Measurements from ENCODE around the gene SURF4. TPM values are rescaled to one million over a fixed set of nuclear protein-coding genes. Genes with fewer than 3 reads are reported as not detected.

The SURF4 gene
- total RNA-seq, 1 experiment from 2014 or later, result 134 TPM

DNA sequence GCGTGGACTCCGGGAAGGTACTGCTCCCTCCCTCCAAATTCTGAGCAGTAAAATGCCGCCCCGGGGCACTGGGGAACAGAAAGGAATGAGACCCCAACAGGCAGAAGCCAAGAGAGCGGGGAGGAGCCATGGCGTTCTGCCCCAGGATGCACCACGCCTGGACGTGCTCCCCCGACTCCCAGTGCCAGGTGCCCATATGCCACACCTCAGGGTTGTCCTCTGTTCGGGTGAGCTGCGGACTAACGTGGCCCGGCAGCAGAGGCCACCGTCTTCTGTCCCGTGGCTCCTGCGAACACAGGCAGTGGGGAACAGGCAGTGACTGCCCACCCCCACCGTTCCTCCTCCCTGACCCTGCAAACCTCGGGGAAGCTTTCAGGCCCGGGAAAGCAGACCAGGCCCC lies 44.6 kb downstream of the SURF4 start:
- Histone ChIP-seq H3K36me3 (ENCODE audit: control insufficient read depth in 1 of 2, insufficient read depth in 2 of 2, low read length in 2 of 2) (peaks cover 34 to 42% of the 10 kb centered on the region in 2 experiments; a peak in 3 of 4 replicates), H3K27ac (ENCODE audit: low read depth, low read length) (no peak overlapping the region), H2AFZ (ENCODE audit: low read depth, low read length, poor library complexity, severe bottlenecking) (no peak overlapping the region), H3K9ac (ENCODE audit: low read length) (no peak overlapping the region), H3K4me2 (ENCODE audit: low read length) (no peak overlapping the region), H3K9me2 (ENCODE audit: insufficient read depth) (no peaks in the 10 kb centered on the region), H4K20me1 (ENCODE audit: insufficient read depth) (no peaks in the 10 kb centered on the region; the same call in 1 of the 2 replicates), H3K9me3 (ENCODE audit: control insufficient read depth in 1 of 2, insufficient read depth in 1 of 2, low read depth in 1 of 2, low read length in 2 of 2) (no peaks in the 10 kb centered on the region), H3K27me3 (ENCODE audit: insufficient read depth, low read length) (no peaks in the 10 kb centered on the region), H3K79me2 (ENCODE audit: insufficient read depth, low read length) (peaks cover 44% of the 10 kb centered on the region), H3K4me1 (ENCODE audit: control insufficient read depth in 1 of 2, insufficient read depth in 2 of 2, low read length in 2 of 2) (peaks cover 9 to 21% of the 10 kb centered on the region in 2 experiments), H3K4me3 (replicated peaks in 1 of 2; ENCODE audit: low read depth in 1 of 2, low read length in 2 of 2) (no peak overlapping the region)
- TF ChIP-seq EZH2 (IDR thresholded peaks at IDR 0.05) (no peak), CBX3 (IDR thresholded peaks at IDR 0.05; ENCODE audit: low read depth) (no peak), FOSL1 (IDR thresholded peaks at IDR 0.05; ENCODE audit: low read depth) (no peak), TCF7L2 (IDR thresholded peaks at IDR 0.05; ENCODE audit: borderline replicate concordance, extremely low read depth, insufficient read depth, insufficient read length) (no peak), JUND (IDR thresholded peaks at IDR 0.05) (no peak), CEBPB (IDR thresholded peaks at IDR 0.05; ENCODE audit: low read depth) (no peak)
- TF ChIP-seq, protein P1, sequence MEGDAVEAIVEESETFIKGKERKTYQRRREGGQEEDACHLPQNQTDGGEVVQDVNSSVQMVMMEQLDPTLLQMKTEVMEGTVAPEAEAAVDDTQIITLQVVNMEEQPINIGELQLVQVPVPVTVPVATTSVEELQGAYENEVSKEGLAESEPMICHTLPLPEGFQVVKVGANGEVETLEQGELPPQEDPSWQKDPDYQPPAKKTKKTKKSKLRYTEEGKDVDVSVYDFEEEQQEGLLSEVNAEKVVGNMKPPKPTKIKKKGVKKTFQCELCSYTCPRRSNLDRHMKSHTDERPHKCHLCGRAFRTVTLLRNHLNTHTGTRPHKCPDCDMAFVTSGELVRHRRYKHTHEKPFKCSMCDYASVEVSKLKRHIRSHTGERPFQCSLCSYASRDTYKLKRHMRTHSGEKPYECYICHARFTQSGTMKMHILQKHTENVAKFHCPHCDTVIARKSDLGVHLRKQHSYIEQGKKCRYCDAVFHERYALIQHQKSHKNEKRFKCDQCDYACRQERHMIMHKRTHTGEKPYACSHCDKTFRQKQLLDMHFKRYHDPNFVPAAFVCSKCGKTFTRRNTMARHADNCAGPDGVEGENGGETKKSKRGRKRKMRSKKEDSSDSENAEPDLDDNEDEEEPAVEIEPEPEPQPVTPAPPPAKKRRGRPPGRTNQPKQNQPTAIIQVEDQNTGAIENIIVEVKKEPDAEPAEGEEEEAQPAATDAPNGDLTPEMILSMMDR (IDR thresholded peaks at IDR 0.05 in 2 of 3, conservative IDR thresholded peaks at IDR 0.05 in 1 of 3; ENCODE audit: borderline replicate concordance in 1 of 3, insufficient read depth in 1 of 3, low read depth in 2 of 3, low read length in 2 of 3), result no peak
- TF ChIP-seq, protein P2, sequence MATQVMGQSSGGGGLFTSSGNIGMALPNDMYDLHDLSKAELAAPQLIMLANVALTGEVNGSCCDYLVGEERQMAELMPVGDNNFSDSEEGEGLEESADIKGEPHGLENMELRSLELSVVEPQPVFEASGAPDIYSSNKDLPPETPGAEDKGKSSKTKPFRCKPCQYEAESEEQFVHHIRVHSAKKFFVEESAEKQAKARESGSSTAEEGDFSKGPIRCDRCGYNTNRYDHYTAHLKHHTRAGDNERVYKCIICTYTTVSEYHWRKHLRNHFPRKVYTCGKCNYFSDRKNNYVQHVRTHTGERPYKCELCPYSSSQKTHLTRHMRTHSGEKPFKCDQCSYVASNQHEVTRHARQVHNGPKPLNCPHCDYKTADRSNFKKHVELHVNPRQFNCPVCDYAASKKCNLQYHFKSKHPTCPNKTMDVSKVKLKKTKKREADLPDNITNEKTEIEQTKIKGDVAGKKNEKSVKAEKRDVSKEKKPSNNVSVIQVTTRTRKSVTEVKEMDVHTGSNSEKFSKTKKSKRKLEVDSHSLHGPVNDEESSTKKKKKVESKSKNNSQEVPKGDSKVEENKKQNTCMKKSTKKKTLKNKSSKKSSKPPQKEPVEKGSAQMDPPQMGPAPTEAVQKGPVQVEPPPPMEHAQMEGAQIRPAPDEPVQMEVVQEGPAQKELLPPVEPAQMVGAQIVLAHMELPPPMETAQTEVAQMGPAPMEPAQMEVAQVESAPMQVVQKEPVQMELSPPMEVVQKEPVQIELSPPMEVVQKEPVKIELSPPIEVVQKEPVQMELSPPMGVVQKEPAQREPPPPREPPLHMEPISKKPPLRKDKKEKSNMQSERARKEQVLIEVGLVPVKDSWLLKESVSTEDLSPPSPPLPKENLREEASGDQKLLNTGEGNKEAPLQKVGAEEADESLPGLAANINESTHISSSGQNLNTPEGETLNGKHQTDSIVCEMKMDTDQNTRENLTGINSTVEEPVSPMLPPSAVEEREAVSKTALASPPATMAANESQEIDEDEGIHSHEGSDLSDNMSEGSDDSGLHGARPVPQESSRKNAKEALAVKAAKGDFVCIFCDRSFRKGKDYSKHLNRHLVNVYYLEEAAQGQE (IDR thresholded peaks at IDR 0.05; ENCODE audit: low read depth), result no peak
- ChIA-PET RAD21 (ENCODE audit: low non-redundant PET in 1 of 2, low total read pairs in 2 of 2, uncharacterized antibody in 2 of 2, unreplicated experiment in 2 of 2) (no interaction called here), POLR2A (no interaction called here), CTCF (interaction anchor here (2.4 to 2.8 kb wide), 2 partner anchors 143 to 145 kb away, joined by 17 to 37 read pairs; no protein-coding TSS in a partner anchor)
- no TSS peak for BruUV-seq (replicated peaks)
- no peak for ATAC-seq
- intact Hi-C loops (cut with micrococcal nuclease), result no loop called here
- no peak for DNase-seq (ENCODE audit: low read depth, low spot score)

Data from HCT116 (cell line).